Activated T-cell treated with anti-CD3 and anti-CD28 coated beads, Interleukin-2, amount 50 U/mL, for 72 hours (primary cell): ENCODE measurements around the gene FAM3C. TPM values are rescaled to one million over a fixed set of nuclear protein-coding genes. Genes with fewer than 3 reads are reported as not detected.

Source experiments
- ATAC-seq, 2 donors: fragments of 150-1000 bp; cut with Tn5 transposase; replicated peaks in 1 of 2; 2 replicates each; pipeline ENCODE4 v1.10.0; 2021; ENCODE audit warnings: moderate library complexity in 2 of 2, mild to moderate bottlenecking in 1 of 2
- DNase-seq, 2 donors: peaks; one replicate each; pipeline ENCODE4 v3.0.0; 2021 to 2022; ENCODE audit warnings: mixed read lengths in 1 of 2
- H3K27ac Mint-ChIP-seq: one replicate; pipeline ENCODE4 v1.8.0; 2022; ENCODE audit warnings: mild to moderate bottlenecking, moderate library complexity, mixed read lengths
- H3K27me3 Mint-ChIP-seq: one replicate; pipeline ENCODE4 v1.8.0; 2022; ENCODE audit warnings: low read depth, mixed read lengths
- H3K36me3 Mint-ChIP-seq, 2 donors: one replicate each; pipeline ENCODE4 v1.8.0; 2022; ENCODE audit warnings: mixed read lengths in 2 of 2, mild to moderate bottlenecking in 1 of 2; ENCODE audit not compliant: insufficient read depth in 2 of 2
- H3K4me1 Mint-ChIP-seq: one replicate; pipeline ENCODE4 v1.8.0; 2022; ENCODE audit warnings: low read depth, mixed read lengths
- H3K4me3 Mint-ChIP-seq, 2 donors: one replicate each; pipeline ENCODE4 v1.8.0; 2022; ENCODE audit warnings: mild to moderate bottlenecking in 2 of 2, mixed read lengths in 2 of 2, moderate library complexity in 2 of 2
- H3K9me3 Mint-ChIP-seq, 2 donors: one replicate each; pipeline ENCODE4 v1.8.0; 2022; ENCODE audit warnings: mixed read lengths in 2 of 2
- total RNA-seq, 2 donors: library from RNA; stranded (reverse); gene quantifications; one replicate each; pipeline ENCODE4 v1.2.3, GENCODE V29; 2022

FAM3C gene
- total RNA-seq, 2 donors from 2014 or later = 22.2 to 27.1 TPM

DNA sequence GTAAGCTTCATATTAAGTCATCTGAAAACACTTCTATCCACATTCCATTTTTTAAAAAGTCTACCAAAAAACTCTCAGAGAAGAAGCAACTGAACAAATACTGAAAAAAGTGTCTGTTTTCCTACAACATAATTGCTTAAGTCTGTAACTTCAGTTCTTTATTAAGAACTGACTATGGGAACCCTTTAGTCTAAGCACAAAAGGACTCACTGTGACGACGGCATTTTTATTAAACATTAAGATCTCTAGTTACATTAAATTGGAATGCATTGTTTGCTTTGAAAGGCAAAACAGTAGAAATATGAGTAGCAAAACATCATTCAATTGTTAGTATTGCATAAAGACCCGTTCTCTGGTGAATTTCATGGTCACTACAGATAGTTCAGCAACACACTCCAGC, 5.8 kb upstream of the FAM3C start:
- Mint-ChIP-seq H3K27me3 (no peaks in the 10 kb centered on the region), H3K36me3 (no peaks in the 10 kb centered on the region), H3K9me3 (no peaks in the 10 kb centered on the region), H3K4me3 (no peak overlapping the region), H3K27ac (no peak overlapping the region), H3K4me1 (peaks cover 9% of the 10 kb centered on the region)
- ATAC-seq (no peak), DNase-seq (no peak)

DNA sequence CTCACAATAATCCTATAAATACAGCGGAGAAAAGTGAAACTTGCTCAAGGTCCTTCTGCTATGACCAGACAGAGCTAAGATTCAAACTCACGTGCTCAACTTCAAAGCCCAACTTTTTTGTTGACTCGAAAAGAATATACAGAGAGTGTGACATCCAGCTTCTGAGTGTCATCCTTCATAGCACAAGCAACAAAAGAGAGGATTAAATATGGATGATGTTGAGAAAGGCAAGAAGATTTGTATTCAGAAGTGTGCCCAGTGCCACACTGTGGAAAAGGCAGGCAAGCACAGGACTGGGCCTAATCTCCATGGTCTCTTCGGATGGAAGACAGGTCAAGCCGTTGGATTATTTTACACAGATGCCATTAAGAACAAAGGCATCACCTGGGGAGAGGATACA, 2.1 kb upstream of the FAM3C start:
- H3K9me3 Mint-ChIP-seq = no peaks in the 10 kb centered on the region
- no peak overlapping the region for H3K27ac Mint-ChIP-seq
- H3K4me3 Mint-ChIP-seq = no peak overlapping the region
- H3K27me3 Mint-ChIP-seq = no peaks in the 10 kb centered on the region
- DNase-seq (no peak), ATAC-seq (no peak)
- peaks cover 20% of the 10 kb centered on the region for H3K4me1 Mint-ChIP-seq
- H3K36me3 Mint-ChIP-seq = no peaks in the 10 kb centered on the region

DNA sequence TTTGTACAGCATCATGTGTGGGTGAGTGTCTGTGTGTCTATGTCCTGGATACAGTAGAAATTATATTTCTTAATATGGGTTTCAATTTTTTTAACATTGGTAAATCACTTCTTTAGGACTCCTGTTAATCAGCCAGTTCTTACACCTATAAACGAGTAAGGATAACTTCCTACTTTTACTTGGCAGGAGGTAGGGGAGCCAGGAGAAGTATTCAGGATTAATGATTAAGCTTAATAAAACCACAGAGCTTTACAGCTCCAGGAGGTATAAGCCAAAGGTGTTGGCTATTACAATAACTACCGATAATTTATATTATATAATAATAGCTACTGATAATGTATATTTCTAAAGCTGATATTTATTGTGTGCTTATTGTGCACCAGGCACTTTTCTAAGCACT, 1.7 kb upstream of the FAM3C start:
- Mint-ChIP-seq H3K9me3 (no peaks in the 10 kb centered on the region), H3K4me1 (peaks cover 18% of the 10 kb centered on the region), H3K27ac (no peak overlapping the region), H3K4me3 (no peak overlapping the region), H3K27me3 (no peaks in the 10 kb centered on the region), H3K36me3 (peaks cover 2 to 3% of the 10 kb centered on the region in 2 donors)
- ATAC-seq (no peak), DNase-seq (no peak)

DNA sequence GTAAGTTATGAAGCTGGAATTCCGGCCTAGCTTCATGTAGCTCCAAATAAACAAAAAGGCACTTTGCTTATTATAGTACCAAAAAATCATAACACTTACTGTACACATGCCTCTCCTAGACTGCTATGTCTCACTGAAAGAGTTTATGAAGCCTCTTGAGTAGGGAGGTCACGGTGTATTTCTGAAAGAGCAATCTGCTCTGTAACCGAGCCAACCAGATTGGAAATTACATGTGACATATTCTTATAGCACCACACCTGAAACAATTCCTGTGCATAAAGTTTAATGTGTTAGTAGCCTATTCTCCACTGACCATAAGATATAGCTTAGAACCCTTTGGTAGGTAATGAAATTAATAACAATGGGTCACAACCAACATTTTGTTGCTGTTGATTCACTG, 1.3 kb upstream of the FAM3C start:
- H3K27me3 Mint-ChIP-seq = no peaks in the 10 kb centered on the region
- peak overlapping the region; percentile 24 to 52 for H3K4me3 Mint-ChIP-seq
- H3K4me1 Mint-ChIP-seq = peaks cover 19% of the 10 kb centered on the region
- no peaks in the 10 kb centered on the region for H3K9me3 Mint-ChIP-seq
- peak overlapping the region; percentile 42 for H3K27ac Mint-ChIP-seq
- DNase-seq = no peak
- ATAC-seq = no peak
- peaks cover 5 to 6% of the 10 kb centered on the region in 2 donors for H3K36me3 Mint-ChIP-seq

DNA sequence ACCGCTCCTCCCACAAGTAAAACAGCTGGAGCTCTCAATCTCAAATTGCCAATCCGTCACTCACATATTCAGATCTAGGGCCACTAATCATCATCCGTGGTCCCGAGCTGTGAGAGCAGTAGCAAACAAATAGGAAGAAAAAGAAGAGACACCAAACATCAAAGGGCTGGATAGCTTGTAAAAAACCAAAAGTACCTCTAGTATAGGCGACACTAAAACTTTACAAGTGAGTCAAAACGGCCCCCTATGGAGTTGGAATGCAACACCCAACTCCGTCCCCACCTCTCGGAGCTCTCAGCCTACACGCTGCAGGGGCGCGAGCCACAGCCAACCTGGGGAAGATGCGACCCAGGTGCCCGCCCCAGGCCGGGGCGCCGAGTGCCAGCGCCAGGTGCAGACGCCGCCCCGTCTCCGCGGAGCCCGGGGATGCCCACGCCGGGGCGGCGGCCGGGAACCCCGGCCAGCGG, 581 bp downstream of the FAM3C start:
- H3K36me3 Mint-ChIP-seq = peaks cover 8 to 11% of the 10 kb centered on the region in 2 donors
- DNase-seq (peak in 1 of 2 donors; percentile 61), ATAC-seq (peak; percentile 54 to 58)
- no peaks in the 10 kb centered on the region for H3K9me3 Mint-ChIP-seq
- H3K4me3 Mint-ChIP-seq = peak overlapping the region; percentile 85 to 86
- H3K27me3 Mint-ChIP-seq = no peaks in the 10 kb centered on the region
- H3K4me1 Mint-ChIP-seq = peaks cover 36% of the 10 kb centered on the region
- H3K27ac Mint-ChIP-seq = peak overlapping the region; percentile 82

DNA sequence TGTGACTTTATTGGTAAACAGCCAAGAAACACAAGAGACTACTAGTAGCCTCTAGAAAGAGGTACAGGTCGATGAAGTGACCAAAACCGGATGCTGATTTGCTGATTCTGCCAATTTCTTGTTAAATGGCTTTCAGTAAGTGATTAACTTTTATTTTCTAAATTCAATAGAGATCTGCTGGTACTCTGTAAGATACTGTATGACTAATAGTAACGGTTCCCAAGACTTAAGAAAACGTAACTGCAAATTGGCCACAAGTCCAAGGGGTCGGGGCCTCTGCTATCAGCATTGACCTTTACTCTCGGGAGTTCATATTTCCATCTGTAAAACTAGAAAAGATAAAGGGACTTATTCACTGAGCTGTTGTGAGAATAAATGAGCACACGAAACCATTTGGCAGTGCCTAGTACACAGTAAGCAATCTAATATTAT, 1.4 kb downstream of the FAM3C start:
- Mint-ChIP-seq H3K36me3 (peaks cover 8 to 11% of the 10 kb centered on the region in 2 donors), H3K4me1 (peaks cover 44% of the 10 kb centered on the region), H3K9me3 (no peaks in the 10 kb centered on the region), H3K4me3 (peak overlapping the region; percentile 47 to 75), H3K27me3 (no peaks in the 10 kb centered on the region), H3K27ac (peak overlapping the region; percentile 65)
- DNase-seq = no peak
- no peak for ATAC-seq

DNA sequence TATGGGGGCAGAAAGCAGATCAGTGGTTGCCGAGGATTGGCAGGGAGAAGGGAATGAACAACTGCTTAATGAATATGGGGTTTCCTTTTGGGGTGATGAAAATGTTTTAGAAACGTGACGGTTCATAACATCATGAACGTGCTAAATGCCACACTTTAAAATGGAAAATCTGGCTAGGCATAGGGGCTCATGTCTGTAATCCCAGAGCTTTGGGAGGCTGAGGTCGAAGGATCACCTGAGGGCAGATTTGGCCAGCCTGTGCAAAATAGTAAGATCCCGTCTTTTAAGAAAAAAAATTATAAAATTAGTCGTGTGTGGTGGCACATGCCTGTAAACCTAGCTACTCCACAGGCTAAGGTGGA, 3.1 kb downstream of the FAM3C start:
- Mint-ChIP-seq H3K9me3 (no peaks in the 10 kb centered on the region), H3K27me3 (no peaks in the 10 kb centered on the region), H3K4me3 (peak overlapping the region in 1 of 2 donors; percentile 52), H3K27ac (no peak overlapping the region), H3K4me1 (peaks cover 61% of the 10 kb centered on the region), H3K36me3 (peaks cover 8 to 11% of the 10 kb centered on the region in 2 donors)
- DNase-seq (no peak), ATAC-seq (no peak)

DNA sequence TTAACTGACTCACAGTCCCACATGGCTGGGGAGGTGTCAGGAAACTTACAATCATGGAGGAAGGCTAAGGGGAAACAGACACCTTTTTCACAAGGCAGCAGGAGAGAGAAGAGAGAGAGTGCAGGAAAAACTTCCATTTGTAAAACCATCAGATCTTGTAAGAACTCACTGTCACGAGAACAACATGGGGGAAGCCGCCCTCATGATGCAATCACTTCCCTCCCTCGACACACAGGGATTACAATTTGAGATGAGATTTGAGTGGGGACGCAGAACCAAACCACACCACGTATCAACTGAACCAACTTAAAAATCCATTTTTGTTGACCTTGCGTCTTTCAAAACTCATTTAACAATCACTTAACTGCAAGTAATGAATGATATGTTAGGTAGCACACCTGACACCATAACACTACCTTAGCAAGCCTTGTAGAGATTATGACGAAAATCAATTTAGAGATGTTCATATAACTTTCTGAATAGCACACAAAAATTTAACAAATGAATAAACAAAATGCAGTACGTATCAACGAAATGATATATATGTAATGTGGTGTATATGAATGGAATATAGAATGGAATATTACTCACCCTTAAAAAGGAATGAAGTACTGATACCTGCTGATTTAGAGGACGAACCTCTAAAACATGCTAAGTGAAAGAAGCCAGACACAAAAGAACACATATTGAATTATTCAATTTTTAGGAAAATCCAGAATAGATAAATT, 3.7 kb downstream of the FAM3C start:
- peaks cover 64% of the 10 kb centered on the region for H3K4me1 Mint-ChIP-seq
- no peak for ATAC-seq
- H3K9me3 Mint-ChIP-seq = no peaks in the 10 kb centered on the region
- peaks cover 8 to 11% of the 10 kb centered on the region in 2 donors for H3K36me3 Mint-ChIP-seq
- H3K4me3 Mint-ChIP-seq = peak overlapping the region in 1 of 2 donors; percentile 52
- H3K27ac Mint-ChIP-seq = no peak overlapping the region
- H3K27me3 Mint-ChIP-seq = no peaks in the 10 kb centered on the region
- DNase-seq = no peak

DNA sequence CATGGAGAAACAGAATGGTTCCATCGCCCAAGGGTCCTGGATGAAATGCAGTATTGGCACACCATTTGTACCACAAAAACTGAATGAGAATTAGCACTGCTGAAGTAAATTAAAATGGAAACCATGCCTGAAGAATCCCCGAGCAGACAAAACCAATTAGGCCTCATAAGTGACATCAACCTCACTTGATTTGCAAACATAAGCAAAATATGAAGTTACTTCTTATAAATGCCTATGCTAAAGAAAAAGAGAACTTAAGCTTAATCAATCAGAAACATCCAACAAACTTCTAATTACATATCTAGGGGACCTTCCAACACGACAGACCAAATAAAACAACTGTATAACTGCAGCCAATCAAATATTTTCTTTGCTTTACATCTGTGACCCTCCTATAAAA, 4.4 kb downstream of the FAM3C start:
- H3K4me3 Mint-ChIP-seq = peak overlapping the region; percentile 39 to 52
- H3K36me3 Mint-ChIP-seq = peaks cover 8 to 11% of the 10 kb centered on the region in 2 donors
- no peaks in the 10 kb centered on the region for H3K9me3 Mint-ChIP-seq
- H3K4me1 Mint-ChIP-seq = peaks cover 60% of the 10 kb centered on the region
- no peaks in the 10 kb centered on the region for H3K27me3 Mint-ChIP-seq
- DNase-seq = no peak
- no peak for ATAC-seq
- no peak overlapping the region for H3K27ac Mint-ChIP-seq

DNA sequence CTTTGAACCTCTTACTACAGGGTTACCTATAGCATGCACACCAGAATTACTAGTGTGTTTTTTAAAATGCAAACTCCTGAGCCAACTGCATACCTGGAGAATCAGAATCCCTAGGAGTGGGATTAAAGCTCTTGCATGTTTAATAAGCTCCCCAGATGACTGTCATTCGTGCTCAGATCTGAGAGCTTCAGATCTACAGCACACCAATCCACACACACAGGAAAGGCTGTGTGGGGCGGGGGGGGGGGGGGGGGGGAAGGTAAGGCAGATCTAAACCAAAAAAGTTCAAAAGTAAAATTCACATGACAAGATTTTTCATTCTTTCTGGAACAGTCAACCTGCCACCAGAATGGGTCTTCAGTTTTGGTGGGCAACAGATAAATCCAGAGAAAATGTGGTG, 5.5 kb downstream of the FAM3C start:
- no peak for ATAC-seq
- Mint-ChIP-seq H3K4me3 (peak overlapping the region in 1 of 2 donors; percentile 46), H3K36me3 (peaks cover 8 to 11% of the 10 kb centered on the region in 2 donors), H3K9me3 (no peaks in the 10 kb centered on the region), H3K4me1 (peaks cover 71% of the 10 kb centered on the region), H3K27me3 (no peaks in the 10 kb centered on the region), H3K27ac (no peak overlapping the region)
- no peak for DNase-seq

DNA sequence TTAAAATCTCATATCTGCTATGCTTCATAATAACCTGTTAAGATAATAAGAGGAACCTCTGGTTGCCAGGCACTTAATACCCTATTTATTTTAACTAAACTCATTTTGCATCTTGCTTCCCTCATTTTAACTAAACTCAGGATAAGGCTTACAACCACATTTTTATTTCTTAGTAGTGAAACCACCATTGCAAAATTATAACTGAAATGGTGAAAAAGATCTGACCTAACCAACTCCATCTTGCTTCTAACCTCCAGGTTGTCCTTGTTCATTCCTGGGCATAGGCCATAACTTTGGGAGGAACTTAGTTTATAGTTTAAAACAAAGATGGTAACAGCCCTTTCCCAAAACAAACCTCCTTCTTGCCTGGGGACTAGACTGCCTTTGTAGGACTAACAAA, 6.0 kb downstream of the FAM3C start:
- peaks cover 76% of the 10 kb centered on the region for H3K4me1 Mint-ChIP-seq
- peaks cover 8 to 11% of the 10 kb centered on the region in 2 donors for H3K36me3 Mint-ChIP-seq
- ATAC-seq (no peak), DNase-seq (no peak)
- no peaks in the 10 kb centered on the region for H3K9me3 Mint-ChIP-seq
- H3K27ac Mint-ChIP-seq = no peak overlapping the region
- peak overlapping the region in 1 of 2 donors; percentile 46 for H3K4me3 Mint-ChIP-seq
- no peaks in the 10 kb centered on the region for H3K27me3 Mint-ChIP-seq

DNA sequence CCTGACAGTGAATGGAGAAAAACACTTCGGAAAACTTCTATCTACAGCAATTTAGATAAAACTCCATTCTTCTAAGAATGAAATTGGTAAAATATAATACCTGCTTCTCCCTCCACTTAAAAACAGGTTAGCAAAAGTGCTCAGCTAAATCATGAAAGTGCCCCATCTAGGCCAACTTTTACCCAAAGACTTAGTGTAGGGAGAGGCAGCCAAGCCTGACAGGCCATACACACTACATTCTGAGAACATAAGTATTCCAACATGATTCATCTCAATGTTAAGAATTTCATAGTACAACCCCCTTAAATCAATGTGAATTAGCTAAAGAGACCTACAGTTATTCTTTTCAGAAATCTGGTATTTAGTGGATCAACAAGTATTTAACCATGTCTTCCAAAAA, 7.2 kb downstream of the FAM3C start:
- Mint-ChIP-seq H3K27ac (peak overlapping the region; percentile 27), H3K4me3 (no peak overlapping the region), H3K27me3 (no peaks in the 10 kb centered on the region), H3K9me3 (no peaks in the 10 kb centered on the region), H3K36me3 (peaks cover 8 to 11% of the 10 kb centered on the region in 2 donors), H3K4me1 (peaks cover 77% of the 10 kb centered on the region)
- ATAC-seq = no peak
- DNase-seq = no peak

DNA sequence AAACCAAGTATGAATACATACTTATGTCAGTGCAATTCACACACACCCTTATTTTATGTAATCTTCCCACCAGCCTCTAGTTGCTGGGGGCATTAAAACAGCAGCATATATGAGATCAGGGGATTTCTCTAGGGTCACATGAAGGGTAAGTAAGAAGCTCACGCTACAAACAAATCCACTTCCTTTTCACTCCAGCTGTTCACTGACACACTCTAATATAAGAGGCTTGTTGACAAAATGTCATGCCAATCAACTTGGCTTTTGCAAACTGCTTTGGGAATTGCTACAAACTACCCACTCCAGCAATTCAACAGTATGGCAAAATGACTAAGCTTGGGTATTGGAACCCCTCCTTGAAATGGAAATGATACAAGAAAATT, 10.3 kb downstream of the FAM3C start:
- Mint-ChIP-seq H3K9me3 (no peaks in the 10 kb centered on the region), H3K4me3 (peak overlapping the region in 1 of 2 donors; percentile 52), H3K27ac (no peak overlapping the region), H3K4me1 (peaks cover 70% of the 10 kb centered on the region), H3K36me3 (peaks cover 0 to 2% of the 10 kb centered on the region in 2 donors), H3K27me3 (no peaks in the 10 kb centered on the region)
- no peak for DNase-seq
- peak; percentile 54 to 70 for ATAC-seq
